Right renal cortex interstitium (tissue), 3 donors: Measurements from ENCODE around the gene RIMBP2. TPM values are rescaled to one million over a fixed set of nuclear protein-coding genes. Genes with fewer than 3 reads are reported as not detected.
"Not testable (repeated sequence)": the region's sequence is repeated elsewhere in the genome, so short reads cannot be mapped to it uniquely, and the experiment has no call there.

Experiments
- DNase-seq, 3 donors: peaks; one replicate each; pipeline ENCODE4 v3.0.0-alpha.2; 2013; ENCODE audit warnings: low read depth in 3 of 3, low spot score in 2 of 3
- polyA plus RNA-seq, 3 donors: library from polyadenylated mRNA; unstranded; fragments of 120-200 nt; gene quantifications; one replicate each; pipeline ENCODE4 v1.2.1, GENCODE V29; 2013; ENCODE audit not compliant: insufficient read length in 3 of 3

Gene RIMBP2
- polyA plus RNA-seq, 3 donors: 10.7 to 17.7 (median 16.6) TPM

DNA sequence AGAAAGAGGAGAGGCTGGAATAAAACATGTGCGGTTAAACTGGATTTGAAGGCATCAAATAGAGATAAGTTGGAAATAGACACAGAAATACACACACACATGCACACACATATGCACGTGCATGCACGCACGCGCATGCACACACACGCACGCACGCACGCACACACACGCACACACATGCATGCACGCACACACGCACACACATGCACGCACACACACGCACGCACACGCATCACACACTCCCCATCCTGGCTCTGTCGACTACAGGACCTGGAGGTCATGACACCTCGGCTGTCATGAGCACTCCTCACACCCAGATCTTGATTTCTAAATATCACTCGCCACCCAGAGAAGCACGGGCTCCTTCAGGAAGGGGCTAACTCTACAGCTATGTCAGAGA is 51.8 kb downstream of the RIMBP2 start:
- no peak for DNase-seq

GRCh38 chr12:130663514-130663913 is 52.6 kb downstream of the RIMBP2 start:
- no peak for DNase-seq

DNA sequence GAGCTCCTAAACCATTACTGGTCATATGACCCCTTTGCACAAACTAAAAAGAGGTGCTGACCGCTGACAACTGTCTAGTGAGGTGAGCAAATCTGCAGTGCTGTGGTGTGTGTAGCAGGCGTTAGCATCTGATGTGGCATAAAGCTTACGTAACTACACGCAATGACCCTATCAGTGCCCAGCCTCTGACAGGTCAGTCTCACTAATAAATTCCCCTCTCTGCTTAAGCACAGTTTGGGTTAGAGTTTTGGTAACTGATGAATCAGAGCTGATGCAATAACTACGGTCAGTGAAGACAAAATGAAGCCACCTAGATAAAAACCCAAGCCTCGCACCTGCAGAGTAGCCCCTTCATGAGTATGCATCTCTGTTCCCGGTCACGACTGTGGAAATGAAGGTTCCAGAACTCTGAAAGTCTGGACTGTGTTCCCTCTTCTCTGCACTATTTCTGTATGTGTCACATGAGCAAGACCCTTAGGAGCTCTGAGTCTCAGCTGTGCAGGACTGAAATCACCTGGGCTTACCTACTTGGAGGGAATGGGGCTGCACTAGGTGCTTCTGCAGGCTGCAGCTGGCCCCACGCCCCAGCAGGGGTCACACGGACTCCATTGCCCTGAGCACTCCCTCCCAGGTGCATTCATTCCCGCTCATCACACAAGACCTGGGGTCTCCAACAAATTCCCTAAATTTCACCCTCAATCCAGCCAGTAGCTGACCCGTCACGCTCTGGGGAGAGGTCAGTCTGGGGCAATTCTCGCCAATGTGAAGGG is 54.4 kb downstream of the RIMBP2 start:
- DNase-seq: no peak

GRCh38 chr12:130661059-130661458 is 55.0 kb downstream of the RIMBP2 start:
- DNase-seq: no peak

DNA sequence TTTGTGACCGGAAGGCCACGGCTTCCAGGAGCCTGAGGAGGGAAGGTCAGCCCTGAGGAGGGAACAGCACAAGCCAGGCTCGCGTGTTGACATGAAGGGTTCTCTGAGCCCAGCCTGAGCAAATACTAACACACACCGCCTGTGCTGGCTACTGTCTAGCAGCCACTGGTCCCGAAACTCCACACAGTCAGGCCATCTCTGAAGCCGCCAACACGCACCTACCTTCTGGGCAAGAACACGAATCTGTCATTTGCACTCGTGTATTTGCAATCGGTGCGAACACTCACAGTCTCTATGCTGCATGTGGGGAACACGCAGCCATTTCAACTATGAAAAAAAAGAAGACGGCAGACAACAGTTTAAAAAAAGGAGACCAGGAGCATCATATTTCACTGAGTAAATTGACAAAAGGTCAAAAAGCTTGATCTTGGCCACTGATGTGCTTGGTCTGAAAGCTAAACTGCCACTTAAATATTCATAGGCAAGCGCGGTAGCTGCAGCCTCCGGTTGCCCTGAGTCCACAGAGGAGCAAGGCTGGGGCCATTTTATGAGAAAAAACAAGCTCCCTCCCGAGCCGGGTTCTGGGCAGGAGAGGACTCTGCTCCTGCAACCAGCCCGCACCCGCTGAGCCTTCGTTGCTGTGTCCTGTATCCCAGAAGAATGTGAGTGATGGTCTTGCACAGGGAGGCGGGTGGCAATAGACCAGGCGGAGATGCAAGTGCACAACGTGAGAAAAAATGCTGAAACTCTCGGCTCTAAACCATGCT is 57.8 kb downstream of the RIMBP2 start:
- DNase-seq: no peak

GRCh38 chr12:130656411-130656810 is 59.7 kb downstream of the RIMBP2 start:
- no peak for DNase-seq

DNA sequence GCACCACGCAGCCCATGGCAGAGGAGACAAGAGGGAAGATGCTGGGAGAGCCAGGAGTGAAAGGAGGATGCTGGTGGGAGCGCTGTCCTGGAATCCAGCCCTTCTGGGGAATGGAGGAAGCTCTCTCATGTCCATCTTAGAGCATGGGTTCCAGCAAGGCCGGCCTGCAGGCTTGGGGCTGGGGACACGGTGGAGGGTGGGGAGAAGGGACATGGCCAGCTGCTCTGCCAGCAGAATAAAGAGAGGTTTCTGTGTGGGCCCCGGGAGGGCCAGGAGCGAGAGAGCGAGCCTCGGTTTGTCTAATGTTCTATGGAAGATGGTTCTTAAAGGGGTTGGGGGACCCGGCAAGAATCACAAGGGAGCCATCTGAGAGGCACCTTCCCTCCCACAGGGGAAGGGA is 60.2 kb downstream of the RIMBP2 start:
- DNase-seq: no peak

GRCh38 chr12:130655010-130655409 is 61.1 kb downstream of the RIMBP2 start:
- no peak for DNase-seq

GRCh38 chr12:130651188-130651959 is 64.7 kb downstream of the RIMBP2 start:
- DNase-seq: no peak

- no peak for DNase-seq
These were observed 66.0 kb downstream of the RIMBP2 start for GRCh38 chr12:130650131-130650530.

- DNase-seq: no peak
These were observed 66.7 kb downstream of the RIMBP2 start for GRCh38 chr12:130649101-130650045.

GRCh38 chr12:130647814-130648213 is 68.3 kb downstream of the RIMBP2 start:
- DNase-seq: no peak

DNA sequence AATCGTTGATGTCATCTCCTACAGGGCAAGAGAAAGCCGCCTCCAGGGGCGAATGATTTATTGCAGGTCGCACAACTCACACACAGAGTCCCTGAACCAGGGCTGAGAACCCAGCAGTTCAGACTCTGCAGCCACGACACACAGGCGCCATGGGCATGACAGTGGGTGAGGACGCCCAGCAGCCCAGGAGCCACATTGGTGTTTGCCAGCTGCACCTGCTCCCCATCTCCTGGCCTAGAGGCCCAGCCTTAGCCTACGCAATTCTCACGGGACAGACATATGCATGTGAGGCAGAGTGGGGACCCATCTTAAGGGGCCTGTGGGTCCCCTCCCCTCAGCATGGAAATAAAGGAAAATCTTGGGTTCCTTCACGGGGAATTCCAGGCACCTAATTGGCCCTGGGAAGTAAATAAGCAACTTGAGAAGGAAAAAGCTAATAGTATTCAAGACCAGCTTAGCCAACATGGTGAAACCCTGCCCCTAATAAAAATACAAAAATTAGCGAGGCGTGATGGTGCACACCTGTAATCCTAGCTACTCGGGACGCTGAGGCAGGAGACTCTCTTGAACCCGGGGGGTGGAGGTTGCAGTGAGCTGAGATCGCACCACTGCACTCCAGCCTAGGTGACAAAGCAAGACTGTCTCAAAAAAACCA is 69.3 kb downstream of the RIMBP2 start:
- DNase-seq: no peak

DNA sequence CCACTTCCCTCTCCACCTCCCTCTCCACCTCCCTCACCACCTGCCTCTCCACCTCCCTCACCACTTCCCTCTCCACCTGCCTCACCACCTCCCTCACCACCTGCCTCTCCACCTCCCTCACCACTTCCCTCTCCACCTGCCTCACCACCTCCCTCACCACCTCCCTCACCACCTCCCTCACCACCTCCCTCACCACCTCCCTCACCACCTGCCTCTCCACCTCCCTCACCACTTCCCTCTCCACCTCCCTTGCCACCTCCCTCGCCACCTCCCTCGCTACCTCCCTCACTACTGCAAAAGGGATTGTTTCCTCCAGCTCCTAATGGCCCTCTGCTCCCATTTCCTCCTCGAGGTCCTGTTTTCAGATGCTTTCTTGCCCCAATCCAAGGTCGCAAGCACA is 69.9 kb downstream of the RIMBP2 start:
- DNase-seq: not testable (repeated sequence)

GRCh38 chr12:130645751-130646150 is 70.3 kb downstream of the RIMBP2 start:
- no peak for DNase-seq

- DNase-seq: no peak
These were observed 71.5 kb downstream of the RIMBP2 start for GRCh38 chr12:130644566-130644965.

DNA sequence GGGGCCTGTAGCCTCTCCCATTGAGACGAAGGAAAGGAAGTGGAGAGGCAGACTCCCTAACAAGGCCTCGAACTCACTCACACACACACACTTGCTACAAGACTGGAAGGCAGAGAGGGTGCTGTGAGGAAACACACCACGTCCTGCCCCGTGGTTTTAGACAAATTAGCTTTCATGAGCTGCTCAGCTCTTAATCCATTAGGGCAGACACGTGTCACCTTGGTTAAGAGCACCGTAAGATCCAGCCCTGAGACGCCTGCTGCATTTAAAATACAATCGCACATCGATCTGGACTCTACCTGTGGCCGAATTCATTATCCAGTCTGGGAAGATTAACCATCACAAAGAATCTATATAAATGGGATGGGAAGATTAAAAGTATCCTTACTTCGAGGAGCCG is 72.0 kb downstream of the RIMBP2 start:
- no peak for DNase-seq

DNA sequence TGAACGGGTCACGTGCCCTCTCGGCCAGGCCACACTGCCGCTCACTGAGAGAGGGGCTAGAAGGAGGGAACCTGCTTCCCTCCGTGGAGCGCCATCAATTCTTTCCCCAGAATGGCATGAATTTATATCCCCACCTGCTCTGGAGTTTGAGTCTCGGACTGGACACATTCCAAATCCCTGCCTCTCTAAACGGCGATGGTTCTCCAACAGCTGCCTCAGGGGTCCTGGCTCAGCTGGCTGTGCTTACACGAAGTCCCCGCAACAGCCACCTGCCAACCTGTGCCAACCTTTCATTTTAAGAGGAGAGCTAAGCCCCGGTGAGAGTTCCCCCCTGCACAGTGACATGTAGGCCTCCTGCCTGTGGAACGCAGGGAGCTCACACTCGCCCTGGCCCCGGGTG is 73.2 kb downstream of the RIMBP2 start:
- no peak for DNase-seq

GRCh38 chr12:130641533-130642184 is 74.4 kb downstream of the RIMBP2 start:
- no peak for DNase-seq
